NCI-H446 (cell line): ENCODE measurements around the gene FBXO11.

Experiments used
- DNase-seq, 2 experiments: peaks; one replicate each; lab custom pipeline; 2025; lab: John Stamatoyannopoulos, UW

Gene FBXO11

GRCh38 chr2:47849368-47849767 is 56.9 kb downstream of the FBXO11 start:
- DNase-seq: no peak

GRCh38 chr2:47844162-47844561 is 62.1 kb downstream of the FBXO11 start:
- DNase-seq: no peak

- DNase-seq: no peak
These were observed 62.9 kb downstream of the FBXO11 start for GRCh38 chr2:47843407-47843806.

GRCh38 chr2:47842846-47843245 is 63.5 kb downstream of the FBXO11 start:
- DNase-seq: no peak

GRCh38 chr2:47838686-47839085 is 67.6 kb downstream of the FBXO11 start:
- DNase-seq: no peak

- no peak for DNase-seq
These were observed 68.0 kb downstream of the FBXO11 start for GRCh38 chr2:47838249-47838648.

- DNase-seq: no peak
These were observed 72.8 kb downstream of the FBXO11 start for GRCh38 chr2:47833516-47833968.

GRCh38 chr2:47822518-47822917 is 83.8 kb downstream of the FBXO11 start:
- DNase-seq: no peak

GRCh38 chr2:47819834-47820233 is 86.5 kb downstream of the FBXO11 start:
- no peak for DNase-seq

GRCh38 chr2:47818777-47819176 is 87.5 kb downstream of the FBXO11 start:
- no peak for DNase-seq

GRCh38 chr2:47815764-47816163 is 90.5 kb downstream of the FBXO11 start:
- DNase-seq: no peak

- no peak for DNase-seq
These were observed 94.6 kb downstream of the FBXO11 start for GRCh38 chr2:47811668-47812067.

- no peak for DNase-seq
These were observed 95.4 kb downstream of the FBXO11 start for GRCh38 chr2:47810850-47811249.

GRCh38 chr2:47809903-47810302 is 96.4 kb downstream of the FBXO11 start:
- no peak for DNase-seq

GRCh38 chr2:47808614-47809013 is 97.7 kb downstream of the FBXO11 start:
- no peak for DNase-seq

GRCh38 chr2:47805850-47806249 is 100.4 kb downstream of the FBXO11 start:
- DNase-seq: no peak

GRCh38 chr2:47803770-47804169 is 102.5 kb downstream of the FBXO11 start:
- DNase-seq: no peak

- no peak for DNase-seq
These were observed 102.9 kb downstream of the FBXO11 start for GRCh38 chr2:47803363-47803762.

GRCh38 chr2:47801118-47801517 is 105.2 kb downstream of the FBXO11 start:
- DNase-seq: no peak

GRCh38 chr2:47799031-47799609 is 107.2 kb downstream of the FBXO11 start:
- DNase-seq: no peak

- DNase-seq: no peak
These were observed 107.7 kb downstream of the FBXO11 start for GRCh38 chr2:47798631-47799030.

GRCh38 chr2:47796090-47796697 is 110.1 kb downstream of the FBXO11 start:
- no peak for DNase-seq

- DNase-seq: no peak
These were observed 120.3 kb downstream of the FBXO11 start for GRCh38 chr2:47785986-47786385.

- DNase-seq: no peak
These were observed 121.9 kb downstream of the FBXO11 start for GRCh38 chr2:47784352-47784851.
